NT2/D1 (cell line): ENCODE results near the gene LPP.

Experiments used
- DNase-seq: peaks from one replicate; pipeline ENCODE4 v3.0.0-alpha.2; 2011; ENCODE audit warnings: low read depth, low spot score
- H3K27me3 ChIP-seq: 2 replicates; pipeline ENCODE4 v1.6.0; 2011; ENCODE audit warnings: mild to moderate bottlenecking; ENCODE audit not compliant: insufficient read length, insufficient read depth
- H3K36me3 ChIP-seq: 2 replicates; pipeline ENCODE4 v1.6.1; 2011; ENCODE audit warnings: mild to moderate bottlenecking, low read length, mixed read lengths; ENCODE audit not compliant: insufficient read depth, insufficient read length
- H3K4me1 ChIP-seq: 2 replicates; pipeline ENCODE4 v1.5.1; 2011; ENCODE audit not compliant: insufficient read depth, insufficient read length
- H3K4me3 ChIP-seq: 2 replicates; pipeline ENCODE4 v1.5.1; 2011; ENCODE audit warnings: low read depth; ENCODE audit not compliant: insufficient read length
- H3K9ac ChIP-seq: 2 replicates; pipeline ENCODE4 v1.6.0; 2011; ENCODE audit warnings: low read depth; ENCODE audit not compliant: insufficient read length
- H3K9me3 ChIP-seq: 2 replicates; pipeline ENCODE4 v1.5.1; 2011; ENCODE audit warnings: mild to moderate bottlenecking, low read length; ENCODE audit not compliant: insufficient read depth
- SUZ12 ChIP-seq: IDR thresholded peaks from 2 replicates; pipeline ENCODE4 v1.6.1; 2011; ENCODE audit not compliant: insufficient read length, insufficient read depth; ENCODE audit errors: extremely low read depth
- YY1 ChIP-seq: IDR thresholded peaks from 2 replicates; pipeline ENCODE4 v1.6.1; 2011; ENCODE audit not compliant: insufficient read length, insufficient read depth
- ZNF274 ChIP-seq: IDR thresholded peaks from 2 replicates; pipeline ENCODE4 v1.6.1; 2011; ENCODE audit warnings: mild to moderate bottlenecking, low read depth, low read length

The LPP gene

DNA sequence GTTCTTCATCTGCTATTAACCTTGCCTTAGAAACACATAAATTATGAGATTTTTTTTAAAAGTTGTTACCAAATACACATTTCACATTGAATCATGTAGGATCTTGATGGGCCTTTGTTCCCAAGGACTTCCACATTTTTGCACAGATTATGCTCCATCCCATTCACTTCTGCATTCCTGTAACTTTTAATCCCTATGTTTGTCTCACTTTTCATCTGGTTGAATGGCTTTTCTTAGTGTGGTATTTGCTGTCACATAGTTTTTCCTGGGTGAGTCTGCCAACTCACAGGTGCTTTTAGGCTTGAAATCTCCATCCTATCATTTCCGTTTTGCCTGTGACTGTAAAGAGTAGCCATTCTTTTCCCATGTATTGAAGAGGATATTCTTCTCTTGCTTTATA is 720.6 kb downstream of the LPP start:
- Histone ChIP-seq H3K4me3 (no peak overlapping the region), H3K4me1 (no peaks in the 10 kb centered on the region), H3K9ac (no peak overlapping the region), H3K36me3 (peaks cover 23% of the 10 kb centered on the region), H3K9me3 (no peaks in the 10 kb centered on the region), H3K27me3 (no peaks in the 10 kb centered on the region)
- DNase-seq = no peak
- TF ChIP-seq YY1 (no peak), ZNF274 (no peak), SUZ12 (no peak)

DNA sequence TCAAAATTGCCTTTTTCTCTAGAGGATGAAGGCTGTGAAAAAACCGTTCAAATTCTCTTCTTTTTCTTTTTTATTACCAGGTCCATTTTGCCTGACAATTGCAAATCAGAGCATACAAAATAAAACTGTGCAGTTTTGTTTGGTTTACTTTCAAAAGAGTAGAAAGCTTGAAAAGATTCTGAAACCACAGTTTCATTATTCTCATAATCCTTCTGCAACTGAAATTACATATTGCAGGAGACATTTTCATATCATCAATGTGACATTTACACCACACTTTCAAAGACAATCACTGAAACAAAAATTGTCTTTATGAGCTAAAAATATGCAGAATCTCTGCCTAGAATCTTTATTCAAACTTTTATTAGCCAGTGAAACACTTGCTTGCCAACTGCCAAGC is 721.5 kb downstream of the LPP start:
- DNase-seq = no peak
- peaks cover 23% of the 10 kb centered on the region for H3K36me3 ChIP-seq
- TF ChIP-seq YY1 (no peak), ZNF274 (no peak)
- H3K27me3 ChIP-seq = no peaks in the 10 kb centered on the region
- no peaks in the 10 kb centered on the region for H3K4me1 ChIP-seq
- no peak overlapping the region for H3K9ac ChIP-seq
- H3K4me3 ChIP-seq = no peak overlapping the region
- H3K9me3 ChIP-seq = no peaks in the 10 kb centered on the region

DNA sequence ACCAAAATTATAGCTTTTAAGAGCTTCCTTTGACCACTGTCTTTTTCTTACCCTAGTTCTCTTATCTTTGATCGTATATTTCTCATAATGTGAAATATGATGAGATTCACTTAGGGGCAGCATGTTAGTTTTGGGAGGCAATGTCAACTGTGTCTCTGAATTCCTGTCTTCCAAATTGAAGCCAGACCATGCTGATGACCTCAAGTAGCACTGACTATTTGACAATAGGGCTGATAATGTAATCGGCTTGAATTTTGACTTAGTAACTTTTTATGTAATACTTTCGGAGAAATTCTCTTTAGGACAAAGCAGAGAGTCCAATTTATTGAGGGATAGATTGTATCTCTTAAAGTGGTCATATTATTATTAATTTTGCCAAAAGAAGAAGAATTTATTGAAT is 722.4 kb downstream of the LPP start:
- H3K9me3 ChIP-seq = no peaks in the 10 kb centered on the region
- no peak for TF ChIP-seq YY1
- no peak for TF ChIP-seq SUZ12
- no peak for TF ChIP-seq ZNF274
- H3K9ac ChIP-seq = no peak overlapping the region
- H3K36me3 ChIP-seq = peaks cover 23% of the 10 kb centered on the region
- no peak for DNase-seq
- no peak overlapping the region for H3K4me3 ChIP-seq
- H3K27me3 ChIP-seq = no peaks in the 10 kb centered on the region
- H3K4me1 ChIP-seq = no peaks in the 10 kb centered on the region

DNA sequence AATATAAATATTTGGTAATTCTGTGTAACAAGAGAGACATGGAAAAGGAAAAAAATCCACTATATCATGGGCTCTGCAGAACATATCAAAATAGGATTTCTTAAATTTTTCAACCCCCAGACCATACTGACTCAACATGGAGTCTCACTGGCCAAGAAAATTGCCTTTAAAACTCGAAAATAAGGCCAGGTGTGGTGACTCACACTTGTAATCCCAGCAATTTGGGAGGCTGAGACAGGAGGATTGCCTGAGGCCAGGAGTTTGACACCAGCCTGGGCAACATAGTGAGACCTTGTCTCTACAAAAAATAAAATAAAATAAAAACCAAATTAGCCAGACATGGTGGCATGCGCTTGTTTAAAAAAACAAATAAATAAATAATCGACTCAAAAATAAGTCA is 723.4 kb downstream of the LPP start:
- DNase-seq = no peak
- no peaks in the 10 kb centered on the region for H3K4me1 ChIP-seq
- H3K36me3 ChIP-seq = peaks cover 20% of the 10 kb centered on the region
- no peaks in the 10 kb centered on the region for H3K27me3 ChIP-seq
- H3K9me3 ChIP-seq = no peaks in the 10 kb centered on the region
- TF ChIP-seq SUZ12 (no peak), YY1 (no peak), ZNF274 (no peak)
- H3K9ac ChIP-seq = no peak overlapping the region
- H3K4me3 ChIP-seq = no peak overlapping the region

DNA sequence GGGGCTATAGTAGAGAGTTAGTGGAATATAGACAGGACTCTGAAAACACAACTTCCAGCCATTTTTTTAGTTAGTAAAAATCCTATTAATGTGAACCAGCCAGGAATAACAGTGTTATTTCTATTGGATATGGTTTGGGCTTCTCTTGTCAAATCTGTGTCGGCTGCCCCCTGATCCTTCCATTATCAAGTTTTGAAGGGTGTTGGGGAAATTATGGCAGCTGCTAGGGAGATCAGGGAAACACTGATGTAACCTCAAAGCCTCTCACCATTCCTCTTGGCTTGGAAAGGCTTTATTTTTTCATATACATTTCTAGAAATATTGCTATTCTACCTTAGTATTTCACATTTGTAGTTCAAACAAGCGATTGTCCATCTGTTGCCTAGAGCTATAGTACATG is 724.1 kb downstream of the LPP start:
- Histone ChIP-seq H3K4me3 (no peak overlapping the region), H3K4me1 (no peaks in the 10 kb centered on the region), H3K9me3 (no peaks in the 10 kb centered on the region), H3K36me3 (peaks cover 16% of the 10 kb centered on the region), H3K9ac (no peak overlapping the region), H3K27me3 (no peaks in the 10 kb centered on the region)
- DNase-seq = no peak
- no peak for TF ChIP-seq YY1
- no peak for TF ChIP-seq SUZ12
- TF ChIP-seq ZNF274 = no peak

DNA sequence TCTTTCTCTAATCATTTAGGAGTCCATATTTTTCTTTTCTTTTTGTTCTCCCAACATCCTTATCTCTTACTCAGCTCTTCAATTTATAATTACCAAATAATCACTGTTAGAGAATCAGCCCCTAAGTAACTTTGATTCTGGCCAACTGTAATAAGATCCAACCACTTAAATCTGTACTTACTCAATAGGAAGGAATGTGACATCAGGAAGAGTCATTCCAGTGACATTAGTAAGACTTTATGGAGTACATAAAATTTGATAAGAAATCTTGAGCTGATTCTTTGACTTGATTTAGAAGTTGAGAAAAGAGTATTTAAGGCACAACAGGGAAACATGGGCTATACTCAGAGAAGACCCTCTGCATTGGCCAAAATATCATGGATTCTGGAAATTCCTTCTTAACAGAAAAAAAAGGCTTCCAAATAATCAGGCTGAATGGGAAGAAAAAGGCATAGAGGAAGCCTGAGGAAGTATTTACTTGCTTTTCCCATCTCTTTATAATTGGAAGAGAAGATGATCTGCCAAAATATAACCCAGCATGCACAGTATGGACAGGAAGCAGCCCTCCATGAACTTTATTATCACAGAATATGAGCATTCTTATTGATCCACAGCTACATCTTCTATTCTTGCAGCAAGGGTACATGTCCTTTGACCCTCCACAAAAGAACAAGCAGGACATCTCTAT is 728.1 kb downstream of the LPP start:
- TF ChIP-seq YY1 (no peak), ZNF274 (no peak), SUZ12 (no peak)

DNA sequence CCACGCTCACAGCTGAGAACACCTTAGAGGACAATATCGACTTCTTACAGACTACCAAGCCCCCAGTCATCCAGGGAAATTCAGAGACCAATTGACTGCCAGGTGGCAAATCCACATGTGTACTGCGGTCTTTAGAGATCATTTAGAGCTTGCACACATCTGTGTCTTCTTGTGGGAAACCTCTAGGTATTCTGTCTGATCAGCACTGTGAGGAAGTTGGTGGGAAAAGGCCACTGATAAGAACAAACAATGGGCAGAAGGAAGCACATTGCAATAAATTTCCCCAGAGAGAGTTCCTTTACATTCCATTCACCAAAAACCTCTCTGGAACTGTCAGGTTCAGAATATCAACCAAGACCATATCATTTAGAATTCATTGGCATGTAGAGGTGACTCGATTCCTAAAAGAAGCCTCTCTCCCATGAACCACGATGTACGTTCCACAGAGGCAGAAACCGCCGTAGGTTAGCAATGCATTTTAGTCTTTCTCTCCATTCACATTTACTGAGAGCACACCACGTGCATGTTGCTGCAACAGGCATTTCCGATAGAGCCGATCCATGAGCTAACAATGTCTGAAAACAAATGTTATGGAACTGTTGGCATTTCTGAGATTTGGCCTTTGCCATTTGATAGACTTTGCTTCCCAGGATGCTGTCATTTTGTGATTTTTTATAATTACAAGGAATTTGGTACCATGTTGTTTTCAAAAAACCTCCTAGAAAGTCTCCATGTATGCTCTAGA is 730.5 kb downstream of the LPP start:
- H3K27me3 ChIP-seq = no peaks in the 10 kb centered on the region
- no peak for TF ChIP-seq SUZ12
- TF ChIP-seq YY1 = no peak
- no peak for TF ChIP-seq ZNF274
- no peak for DNase-seq
- no peak overlapping the region for H3K9ac ChIP-seq
- no peak overlapping the region for H3K4me3 ChIP-seq
- H3K4me1 ChIP-seq = no peaks in the 10 kb centered on the region
- H3K9me3 ChIP-seq = no peaks in the 10 kb centered on the region
- no peaks in the 10 kb centered on the region for H3K36me3 ChIP-seq

More for the DNA sequence above, 728.1 kb downstream of the LPP start:
- Histone ChIP-seq H3K9me3 (no peaks in the 10 kb centered on the region), H3K9ac (no peak overlapping the region), H3K4me3 (no peak overlapping the region), H3K36me3 (no peaks in the 10 kb centered on the region), H3K27me3 (no peaks in the 10 kb centered on the region), H3K4me1 (no peaks in the 10 kb centered on the region)
- DNase-seq = no peak

DNA sequence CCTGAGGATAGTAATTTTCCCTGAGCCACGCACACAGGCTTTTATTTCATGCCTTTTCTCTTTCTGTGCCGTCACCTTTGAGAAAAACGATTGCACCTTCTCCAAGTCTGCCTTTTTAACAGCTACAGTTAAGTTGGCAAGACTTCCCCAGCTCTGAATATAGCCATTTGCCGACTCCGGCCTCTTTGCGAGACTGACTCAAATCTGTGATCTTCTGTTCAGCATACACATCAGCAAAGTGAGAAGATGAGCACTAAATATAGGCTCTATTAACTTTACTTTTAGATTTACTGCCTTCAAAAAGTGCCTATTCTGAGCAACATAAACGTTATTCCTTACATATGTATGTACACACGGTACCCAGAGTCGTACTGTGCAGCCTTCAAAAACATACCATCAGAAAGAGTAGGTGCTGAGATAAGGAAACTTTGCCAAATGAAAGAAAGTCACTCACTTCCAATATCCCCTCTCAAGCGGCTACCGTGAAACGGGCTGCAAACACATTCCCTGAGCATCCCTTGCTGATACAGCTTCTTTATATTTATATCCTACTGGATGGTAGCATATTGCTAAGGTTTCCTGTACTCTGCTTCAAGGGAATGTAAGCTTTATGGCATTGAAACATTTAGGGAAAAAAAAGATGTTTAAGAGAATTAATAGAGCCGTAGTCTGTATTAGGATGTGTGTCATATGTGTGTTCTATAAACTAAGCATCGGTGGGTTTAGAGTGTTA is 734.5 kb downstream of the LPP start:
- no peak for TF ChIP-seq SUZ12
- H3K9ac ChIP-seq = no peak overlapping the region

More for the DNA sequence above, 734.5 kb downstream of the LPP start:
- DNase-seq = no peak
- Histone ChIP-seq H3K36me3 (no peaks in the 10 kb centered on the region), H3K27me3 (no peaks in the 10 kb centered on the region), H3K4me3 (no peak overlapping the region), H3K4me1 (no peaks in the 10 kb centered on the region), H3K9me3 (no peaks in the 10 kb centered on the region)
